ENCODE measurements around the gene AKAP9. TPM values are rescaled to one million over a fixed set of nuclear protein-coding genes. Genes with fewer than 3 reads are reported as not detected.
A peak's percentile ranks its signal among the peaks of the same experiment; 100 is the strongest.
"Not testable (repeated sequence)": the region's sequence is repeated elsewhere in the genome, so short reads cannot be mapped to it uniquely, and the experiment has no call there.

Gene AKAP9
- total RNA-seq, 1 donor from 2014 or later: 75.4 TPM

DNA sequence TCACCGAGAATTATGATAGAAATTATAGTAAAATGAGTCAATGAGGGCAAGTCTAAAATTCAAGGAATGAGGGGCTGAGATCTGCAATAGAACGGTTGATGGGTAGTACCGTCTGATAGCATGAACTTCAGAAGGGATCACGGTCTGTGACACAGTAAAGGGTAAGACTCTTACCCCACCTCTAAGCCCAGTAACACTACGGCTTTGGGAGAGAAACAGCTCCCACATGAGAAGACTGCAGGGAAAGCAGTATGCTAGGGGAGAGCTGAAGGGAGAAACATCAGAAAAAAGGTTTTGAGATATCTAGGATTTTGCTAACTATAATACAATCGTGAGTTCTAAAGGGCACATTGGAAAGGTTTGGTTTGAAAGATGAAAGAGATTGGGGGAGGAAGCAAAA lies 12.8 kb upstream of the AKAP9 start:
- TF ChIP-seq, protein P1, sequence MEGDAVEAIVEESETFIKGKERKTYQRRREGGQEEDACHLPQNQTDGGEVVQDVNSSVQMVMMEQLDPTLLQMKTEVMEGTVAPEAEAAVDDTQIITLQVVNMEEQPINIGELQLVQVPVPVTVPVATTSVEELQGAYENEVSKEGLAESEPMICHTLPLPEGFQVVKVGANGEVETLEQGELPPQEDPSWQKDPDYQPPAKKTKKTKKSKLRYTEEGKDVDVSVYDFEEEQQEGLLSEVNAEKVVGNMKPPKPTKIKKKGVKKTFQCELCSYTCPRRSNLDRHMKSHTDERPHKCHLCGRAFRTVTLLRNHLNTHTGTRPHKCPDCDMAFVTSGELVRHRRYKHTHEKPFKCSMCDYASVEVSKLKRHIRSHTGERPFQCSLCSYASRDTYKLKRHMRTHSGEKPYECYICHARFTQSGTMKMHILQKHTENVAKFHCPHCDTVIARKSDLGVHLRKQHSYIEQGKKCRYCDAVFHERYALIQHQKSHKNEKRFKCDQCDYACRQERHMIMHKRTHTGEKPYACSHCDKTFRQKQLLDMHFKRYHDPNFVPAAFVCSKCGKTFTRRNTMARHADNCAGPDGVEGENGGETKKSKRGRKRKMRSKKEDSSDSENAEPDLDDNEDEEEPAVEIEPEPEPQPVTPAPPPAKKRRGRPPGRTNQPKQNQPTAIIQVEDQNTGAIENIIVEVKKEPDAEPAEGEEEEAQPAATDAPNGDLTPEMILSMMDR (IDR thresholded peaks at IDR 0.05): no peak
- TF ChIP-seq POLR2A (IDR thresholded peaks at IDR 0.05) (no peak), POLR2AphosphoS5 (IDR thresholded peaks at IDR 0.05; ENCODE audit: insufficient read depth in 1 of 2, low read depth in 1 of 2) (no peak)
- Histone ChIP-seq H3K4me1 (no peaks in the 10 kb centered on the region), H3K36me3 (no peaks in the 10 kb centered on the region), H3K27me3 (no peaks in the 10 kb centered on the region), H3K4me3 (no peak overlapping the region), H3K9me3 (no peaks in the 10 kb centered on the region), H3K27ac (no peak overlapping the region)
- DNase-seq (ENCODE audit: extremely low spot score in 2 of 2): no peak
- intact Hi-C loops (cut with DNase I): no loop called here

DNA sequence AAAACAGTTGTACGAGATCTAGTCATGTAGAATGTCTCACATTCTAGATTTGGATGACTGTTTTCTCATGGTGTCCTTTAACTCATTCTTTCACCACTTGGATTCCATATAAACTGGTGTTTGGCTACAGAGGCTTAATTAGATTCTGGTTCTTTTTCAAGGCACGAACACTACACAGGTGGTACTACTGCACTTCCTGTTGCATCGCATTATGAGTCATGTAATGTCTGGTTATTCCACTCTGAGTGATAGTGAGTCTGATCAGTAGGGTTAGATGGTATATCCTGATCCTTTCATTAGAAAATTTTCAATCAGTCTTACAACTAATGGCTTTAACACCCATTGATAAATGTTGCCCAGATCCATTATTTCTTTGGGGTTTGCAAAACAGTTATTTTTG lies 11.2 kb upstream of the AKAP9 start:
- Histone ChIP-seq H3K9me3 (no peaks in the 10 kb centered on the region), H3K4me3 (no peak overlapping the region), H3K4me1 (no peaks in the 10 kb centered on the region), H3K27ac (no peak overlapping the region), H3K36me3 (no peaks in the 10 kb centered on the region), H3K27me3 (no peaks in the 10 kb centered on the region)
- no peak for TF ChIP-seq POLR2AphosphoS5 (IDR thresholded peaks at IDR 0.05; ENCODE audit: insufficient read depth in 1 of 2, low read depth in 1 of 2)
- DNase-seq (ENCODE audit: extremely low spot score in 2 of 2): no peak
- intact Hi-C loops (cut with DNase I): no loop called here

DNA sequence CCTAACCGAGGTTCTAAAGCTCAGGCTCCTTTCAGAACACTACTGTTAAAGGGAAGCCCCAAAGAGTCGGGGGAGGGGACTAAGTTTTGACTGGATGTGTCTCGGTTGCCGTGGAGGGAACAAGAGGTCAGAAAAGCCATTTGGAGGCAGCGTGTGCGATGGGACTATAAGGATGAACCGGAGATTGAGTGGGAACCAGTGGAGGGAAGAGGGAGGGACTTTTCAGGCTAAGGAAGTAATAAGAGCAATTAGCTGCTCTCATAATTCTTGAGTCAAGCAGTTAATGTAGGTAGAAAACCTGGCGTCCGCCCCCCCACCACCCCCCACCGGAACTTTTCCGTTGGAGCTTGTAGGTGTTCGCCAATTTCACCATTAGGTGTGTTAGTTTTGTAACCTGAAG lies 491 bp upstream of the AKAP9 start:
- DNase-seq (ENCODE audit: extremely low spot score in 2 of 2): no peak
- intact Hi-C loops (cut with DNase I): no loop called here
- H3K4me3 ChIP-seq: peak overlapping the region; percentile 62 to 72
- no peaks in the 10 kb centered on the region for H3K36me3 ChIP-seq
- peak overlapping the region; percentile 95 for H3K27ac ChIP-seq
- no peaks in the 10 kb centered on the region for H3K27me3 ChIP-seq
- H3K9me3 ChIP-seq: no peaks in the 10 kb centered on the region
- H3K4me1 ChIP-seq: peaks cover 28% of the 10 kb centered on the region
- no peak for TF ChIP-seq POLR2AphosphoS5 (IDR thresholded peaks at IDR 0.05; ENCODE audit: insufficient read depth in 1 of 2, low read depth in 1 of 2)
- TF ChIP-seq, protein P1 (IDR thresholded peaks at IDR 0.05): no peak
- TF ChIP-seq POLR2A (IDR thresholded peaks at IDR 0.05): no peak

DNA sequence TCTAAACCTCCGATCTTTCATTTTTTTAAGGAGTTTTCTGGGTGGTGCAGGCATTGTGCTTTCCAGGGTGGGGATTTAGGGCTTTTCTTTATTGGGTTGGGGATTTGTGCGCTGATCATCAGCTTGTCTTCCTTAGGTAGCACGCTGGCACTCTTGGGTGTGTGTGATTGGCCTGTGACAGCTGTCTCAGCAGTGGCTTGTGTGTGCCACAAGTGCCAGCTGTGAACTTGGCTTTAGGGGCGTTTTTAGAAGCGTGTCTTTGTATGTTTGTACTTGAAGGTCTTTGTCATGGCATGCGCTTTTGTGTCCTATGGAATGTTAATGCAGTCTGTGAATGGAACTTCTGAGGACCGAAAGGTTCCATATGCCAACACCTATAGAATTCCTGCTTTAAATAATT lies 788 bp downstream of the AKAP9 start:
- DNase-seq (ENCODE audit: extremely low spot score in 2 of 2): no peak
- H3K4me1 ChIP-seq: peaks cover 38% of the 10 kb centered on the region

DNA sequence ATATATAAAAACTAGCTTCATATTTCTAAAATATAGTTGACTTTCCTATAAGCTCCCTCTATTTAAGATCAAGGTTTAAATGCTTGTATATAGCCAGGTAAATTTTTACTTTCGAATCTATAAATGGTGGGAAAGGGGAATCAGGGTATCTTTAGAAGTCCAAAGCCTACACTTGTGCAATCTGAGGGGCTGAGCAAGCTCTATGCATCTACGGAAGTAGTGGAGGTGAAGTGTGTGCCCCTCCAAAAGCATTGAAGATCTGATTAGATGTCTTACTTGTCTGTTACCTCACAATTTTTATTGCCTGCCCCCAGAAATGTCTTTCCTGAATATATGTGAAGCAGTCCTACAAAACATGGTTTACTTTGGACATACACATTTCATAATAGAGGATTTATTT lies 1.6 kb downstream of the AKAP9 start:
- H3K36me3 ChIP-seq: no peaks in the 10 kb centered on the region
- no peaks in the 10 kb centered on the region for H3K27me3 ChIP-seq
- peaks cover 40% of the 10 kb centered on the region for H3K4me1 ChIP-seq
- H3K9me3 ChIP-seq: no peaks in the 10 kb centered on the region
- DNase-seq (ENCODE audit: extremely low spot score in 2 of 2): no peak
- intact Hi-C loops (cut with DNase I): no loop called here
- no peak for TF ChIP-seq POLR2A (IDR thresholded peaks at IDR 0.05)
- no peak for TF ChIP-seq POLR2AphosphoS5 (IDR thresholded peaks at IDR 0.05; ENCODE audit: insufficient read depth in 1 of 2, low read depth in 1 of 2)
- TF ChIP-seq, protein P1 (IDR thresholded peaks at IDR 0.05): no peak
- no peak overlapping the region for H3K27ac ChIP-seq
- peak overlapping the region; percentile 62 to 72 for H3K4me3 ChIP-seq

More for the DNA sequence above, 788 bp downstream of the AKAP9 start:
- peak overlapping the region; percentile 62 to 72 for H3K4me3 ChIP-seq
- no peaks in the 10 kb centered on the region for H3K36me3 ChIP-seq
- TF ChIP-seq, protein P1 (IDR thresholded peaks at IDR 0.05): no peak
- H3K27ac ChIP-seq: peak overlapping the region; percentile 95
- H3K9me3 ChIP-seq: no peaks in the 10 kb centered on the region
- intact Hi-C loops (cut with DNase I): no loop called here
- no peaks in the 10 kb centered on the region for H3K27me3 ChIP-seq

DNA sequence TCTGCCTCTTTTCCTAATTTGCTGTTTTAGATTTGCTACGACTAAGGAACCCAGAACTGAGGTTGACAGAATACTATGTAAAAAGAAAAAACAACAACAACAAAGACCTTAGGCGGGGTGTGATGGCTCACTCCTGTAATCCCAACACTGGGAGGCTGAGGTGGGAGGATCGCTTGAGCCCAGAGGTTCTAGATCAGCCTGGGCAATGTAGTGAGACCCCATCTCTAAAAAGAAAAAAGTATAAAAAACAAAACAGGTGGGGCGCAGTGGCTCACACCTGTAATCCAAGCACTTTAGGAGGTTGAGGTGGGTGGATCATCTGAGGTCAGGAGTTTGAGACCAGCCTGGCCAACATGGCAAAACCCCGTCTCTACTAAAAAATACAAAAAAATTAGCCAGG lies 4.3 kb downstream of the AKAP9 start:
- H3K27me3 ChIP-seq; DNase-seq (ENCODE audit: extremely low spot score in 2 of 2); H3K27ac ChIP-seq; H3K4me3 ChIP-seq; H3K36me3 ChIP-seq; H3K9me3 ChIP-seq; intact Hi-C loops (cut with DNase I): not testable (repeated sequence)
- H3K4me1 ChIP-seq: peaks cover 34% of the 10 kb centered on the region
